K562 (cell line): ENCODE measurements around the gene SLC52A1. TPM values are rescaled to one million over a fixed set of nuclear protein-coding genes. Genes with fewer than 3 reads are reported as not detected.

ENCODE experiments used
- BCOR ChIP-seq: fragments of 450-650 bp; IDR thresholded peaks from 2 replicates; pipeline ENCODE4 v1.6.1; 2016
- DPF2 ChIP-seq: fragments of 450-650 bp; IDR thresholded peaks from 2 replicates; pipeline ENCODE4 v1.6.1; 2016
- HDAC3 ChIP-seq: fragments of 450-650 bp; IDR thresholded peaks from 2 replicates; pipeline ENCODE4 v1.6.1; 2018; ENCODE audit warnings: borderline replicate concordance, mild to moderate bottlenecking, moderate library complexity; ENCODE audit not compliant: partially characterized antibody
- HDGF ChIP-seq: fragments of 450-650 bp; IDR thresholded peaks from 2 replicates; pipeline ENCODE4 v1.6.1; 2016
- MTA2 ChIP-seq: fragments of 450-650 bp; IDR thresholded peaks from 2 replicates; pipeline ENCODE4 v1.6.1; 2016; ENCODE audit warnings: low read depth
- NFIC ChIP-seq: fragments of 450-650 bp; IDR thresholded peaks from 2 replicates; pipeline ENCODE4 v1.6.1; 2017; ENCODE audit warnings: mild to moderate bottlenecking, inconsistent platforms
- SIX5 ChIP-seq, 2 experiments: IDR thresholded peaks; 2 replicates each; pipeline ENCODE4 v1.6.1; 2011; ENCODE audit warnings: low read length in 2 of 2, borderline replicate concordance in 1 of 2, low read depth in 1 of 2, mild to moderate bottlenecking in 1 of 2, moderate library complexity in 1 of 2; ENCODE audit not compliant: insufficient read depth in 1 of 2
- SLC30A9 ChIP-seq: fragments of 250-450 bp; sonication (Bioruptor Pico); IDR thresholded peaks from 2 replicates; pipeline ENCODE4 v1.8.0; 2022; ENCODE audit warnings: mild to moderate bottlenecking, moderate library complexity
- SMAD4 ChIP-seq: fragments of 250-450 bp; sonication (Bioruptor Pico); conservative IDR thresholded peaks from 2 replicates; pipeline ENCODE4 v1.8.0; 2021; ENCODE audit warnings: inconsistent platforms, mild to moderate bottlenecking, moderate library complexity
- SP2 ChIP-seq: IDR thresholded peaks from 2 replicates; pipeline ENCODE4 v1.6.1; 2011; ENCODE audit warnings: mild to moderate bottlenecking, low read depth, low read length, moderate library complexity; ENCODE audit not compliant: poor library complexity, severe bottlenecking; ENCODE audit errors: extremely low read depth
- ZNF175 ChIP-seq: fragments of 200-800 bp; sonication (Bioruptor generic); IDR thresholded peaks from 2 replicates; pipeline ENCODE4 v1.6.1; 2016; ENCODE audit warnings: low read depth, mild to moderate bottlenecking, missing genetic modification characterization, missing compliant biosample characterization
- polyA plus RNA-seq, 8 experiments: library from polyadenylated mRNA; depleted of rRNA in 4 of 8; stranded (reverse) in 5 of 8; unstranded in 3 of 8; fragments of >200 nt; fragmentation: Nextera tagmentation in 2 of 8; fragmentation: Illumina TruSeq in 1 of 8; extraction: Ambion mirVana in 2 of 8; extraction: Trizol in 1 of 8; gene quantifications; 2 replicates each; pipeline versions ENCODE4 v1.2.1 to v1.2.3, GENCODE V29; 2011 to 2014; ENCODE audit warnings: inconsistent platforms in 1 of 8, missing spikeins in 1 of 8
- total RNA-seq, 7 experiments: library from RNA; depleted of rRNA in 6 of 7; stranded (reverse); fragments of >200 nt in 6 of 7; fragmentation: Illumina TruSeq in 2 of 7; extraction: Trizol in 2 of 7; gene quantifications; 2 replicates each; pipeline versions ENCODE4 v1.2.1 to v1.2.3, GENCODE V29; 2011 to 2021; ENCODE audit warnings: low replicate concordance in 1 of 7
- TF ChIP-seq, protein P1 (sequence below): sonication (generic); formaldehyde crosslinking; IDR thresholded peaks from 2 replicates; pipeline ENCODE4 v1.8.1; 2023; ENCODE audit warnings: mild to moderate bottlenecking, missing genetic modification reagents
- TF ChIP-seq, protein P2 (sequence below): sonication (generic); formaldehyde crosslinking; IDR thresholded peaks from 2 replicates; pipeline ENCODE4 v1.8.0; 2022; ENCODE audit warnings: mild to moderate bottlenecking, missing genetic modification reagents
- TF ChIP-seq, protein P3 (sequence below): IDR thresholded peaks from 2 replicates; pipeline ENCODE4 v1.6.1; 2011; ENCODE audit not compliant: insufficient read length; ENCODE audit errors: extremely low read depth
- TF ChIP-seq, protein P4 (sequence below): sonication (generic); formaldehyde crosslinking; IDR thresholded peaks from 2 replicates; pipeline ENCODE4 v1.8.1; 2023; ENCODE audit warnings: mild to moderate bottlenecking, missing genetic modification reagents
- TF ChIP-seq, protein P5 (sequence below): fragments of 450-650 bp; IDR thresholded peaks from 2 replicates; pipeline ENCODE4 v1.6.1; 2016

SLC52A1 gene
- total and polyA plus RNA-seq, 9 of the 15 experiments (the other 6 are each of a cell fraction or from before 2014, with no cell fraction given): 0.04 TPM; not detected in 8

DNA sequence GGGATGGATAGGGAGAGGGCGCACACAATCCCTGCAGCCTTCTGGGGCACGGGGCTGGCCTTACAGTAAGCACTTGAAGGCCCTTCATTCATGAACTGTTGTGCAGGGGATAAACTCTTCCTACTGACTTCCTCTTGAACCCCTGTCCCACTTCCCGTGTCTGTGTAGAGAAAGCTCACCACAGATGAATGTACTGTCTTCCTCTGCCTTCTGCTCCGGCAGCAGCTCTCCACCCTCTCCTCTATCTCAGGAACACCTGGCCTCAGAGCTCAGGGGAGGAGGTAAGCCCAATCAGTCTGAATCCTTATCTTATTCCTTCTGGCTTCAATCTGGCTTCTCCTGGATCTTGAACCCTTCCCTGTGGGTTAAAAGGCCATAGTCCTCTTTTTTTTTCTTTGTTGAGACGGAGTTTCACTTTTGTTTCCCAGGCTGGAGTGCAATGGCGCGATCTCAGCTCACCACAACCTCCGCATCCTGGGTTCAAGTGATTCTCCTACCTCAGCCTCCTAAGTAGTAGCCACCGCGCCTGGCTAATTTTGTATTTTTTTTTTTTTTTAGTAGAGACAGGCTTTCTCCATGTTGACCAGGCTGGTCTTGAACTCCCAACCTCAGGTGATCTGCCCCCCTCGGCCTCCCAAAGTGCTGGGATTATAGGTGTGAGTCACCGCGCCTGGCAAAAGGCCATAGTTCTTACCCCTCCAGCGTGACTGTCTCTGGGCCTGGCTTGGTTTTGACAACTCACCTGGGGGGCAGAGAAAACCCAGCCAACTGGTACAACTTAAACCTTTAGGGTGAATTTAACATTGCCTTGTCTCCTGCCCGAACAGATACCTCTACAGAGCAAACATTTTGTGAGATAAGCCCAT, 7.2 kb upstream of the SLC52A1 start (continued):
- TF ChIP-seq, protein P1, sequence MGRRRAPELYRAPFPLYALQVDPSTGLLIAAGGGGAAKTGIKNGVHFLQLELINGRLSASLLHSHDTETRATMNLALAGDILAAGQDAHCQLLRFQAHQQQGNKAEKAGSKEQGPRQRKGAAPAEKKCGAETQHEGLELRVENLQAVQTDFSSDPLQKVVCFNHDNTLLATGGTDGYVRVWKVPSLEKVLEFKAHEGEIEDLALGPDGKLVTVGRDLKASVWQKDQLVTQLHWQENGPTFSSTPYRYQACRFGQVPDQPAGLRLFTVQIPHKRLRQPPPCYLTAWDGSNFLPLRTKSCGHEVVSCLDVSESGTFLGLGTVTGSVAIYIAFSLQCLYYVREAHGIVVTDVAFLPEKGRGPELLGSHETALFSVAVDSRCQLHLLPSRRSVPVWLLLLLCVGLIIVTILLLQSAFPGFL (CRISPR knock-in tag): no peak
- TF ChIP-seq, protein P2, sequence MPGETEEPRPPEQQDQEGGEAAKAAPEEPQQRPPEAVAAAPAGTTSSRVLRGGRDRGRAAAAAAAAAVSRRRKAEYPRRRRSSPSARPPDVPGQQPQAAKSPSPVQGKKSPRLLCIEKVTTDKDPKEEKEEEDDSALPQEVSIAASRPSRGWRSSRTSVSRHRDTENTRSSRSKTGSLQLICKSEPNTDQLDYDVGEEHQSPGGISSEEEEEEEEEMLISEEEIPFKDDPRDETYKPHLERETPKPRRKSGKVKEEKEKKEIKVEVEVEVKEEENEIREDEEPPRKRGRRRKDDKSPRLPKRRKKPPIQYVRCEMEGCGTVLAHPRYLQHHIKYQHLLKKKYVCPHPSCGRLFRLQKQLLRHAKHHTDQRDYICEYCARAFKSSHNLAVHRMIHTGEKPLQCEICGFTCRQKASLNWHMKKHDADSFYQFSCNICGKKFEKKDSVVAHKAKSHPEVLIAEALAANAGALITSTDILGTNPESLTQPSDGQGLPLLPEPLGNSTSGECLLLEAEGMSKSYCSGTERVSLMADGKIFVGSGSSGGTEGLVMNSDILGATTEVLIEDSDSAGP (CRISPR knock-in tag): no peak
- TF ChIP-seq BCOR (0 out of 2 replicates have a peak, but pooled peaks have one; percentile 9), HDGF (no peak), HDAC3 (no peak), SMAD4 (CRISPR knock-in tag) (no peak), SIX5 (IDR thresholded peaks at IDR 0.05; ENCODE audit: borderline replicate concordance in 1 of 2, insufficient read depth in 1 of 2, low read depth in 1 of 2, low read length in 2 of 2) (no peak), ZNF175 (CRISPR knock-in tag) (no peak), SLC30A9 (CRISPR knock-in tag) (no peak), MTA2 (peak; percentile 25; the same call in 1 of the 2 replicates), NFIC (peak; percentile 76), SP2 (no peak), DPF2 (peak; percentile 29; the same call in 1 of the 2 replicates)
- TF ChIP-seq, protein P3, sequence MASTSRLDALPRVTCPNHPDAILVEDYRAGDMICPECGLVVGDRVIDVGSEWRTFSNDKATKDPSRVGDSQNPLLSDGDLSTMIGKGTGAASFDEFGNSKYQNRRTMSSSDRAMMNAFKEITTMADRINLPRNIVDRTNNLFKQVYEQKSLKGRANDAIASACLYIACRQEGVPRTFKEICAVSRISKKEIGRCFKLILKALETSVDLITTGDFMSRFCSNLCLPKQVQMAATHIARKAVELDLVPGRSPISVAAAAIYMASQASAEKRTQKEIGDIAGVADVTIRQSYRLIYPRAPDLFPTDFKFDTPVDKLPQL: no peak
- TF ChIP-seq, protein P4, sequence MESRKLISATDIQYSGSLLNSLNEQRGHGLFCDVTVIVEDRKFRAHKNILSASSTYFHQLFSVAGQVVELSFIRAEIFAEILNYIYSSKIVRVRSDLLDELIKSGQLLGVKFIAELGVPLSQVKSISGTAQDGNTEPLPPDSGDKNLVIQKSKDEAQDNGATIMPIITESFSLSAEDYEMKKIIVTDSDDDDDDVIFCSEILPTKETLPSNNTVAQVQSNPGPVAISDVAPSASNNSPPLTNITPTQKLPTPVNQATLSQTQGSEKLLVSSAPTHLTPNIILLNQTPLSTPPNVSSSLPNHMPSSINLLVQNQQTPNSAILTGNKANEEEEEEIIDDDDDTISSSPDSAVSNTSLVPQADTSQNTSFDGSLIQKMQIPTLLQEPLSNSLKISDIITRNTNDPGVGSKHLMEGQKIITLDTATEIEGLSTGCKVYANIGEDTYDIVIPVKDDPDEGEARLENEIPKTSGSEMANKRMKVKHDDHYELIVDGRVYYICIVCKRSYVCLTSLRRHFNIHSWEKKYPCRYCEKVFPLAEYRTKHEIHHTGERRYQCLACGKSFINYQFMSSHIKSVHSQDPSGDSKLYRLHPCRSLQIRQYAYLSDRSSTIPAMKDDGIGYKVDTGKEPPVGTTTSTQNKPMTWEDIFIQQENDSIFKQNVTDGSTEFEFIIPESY (CRISPR knock-in tag): no peak
- TF ChIP-seq, protein P5, sequence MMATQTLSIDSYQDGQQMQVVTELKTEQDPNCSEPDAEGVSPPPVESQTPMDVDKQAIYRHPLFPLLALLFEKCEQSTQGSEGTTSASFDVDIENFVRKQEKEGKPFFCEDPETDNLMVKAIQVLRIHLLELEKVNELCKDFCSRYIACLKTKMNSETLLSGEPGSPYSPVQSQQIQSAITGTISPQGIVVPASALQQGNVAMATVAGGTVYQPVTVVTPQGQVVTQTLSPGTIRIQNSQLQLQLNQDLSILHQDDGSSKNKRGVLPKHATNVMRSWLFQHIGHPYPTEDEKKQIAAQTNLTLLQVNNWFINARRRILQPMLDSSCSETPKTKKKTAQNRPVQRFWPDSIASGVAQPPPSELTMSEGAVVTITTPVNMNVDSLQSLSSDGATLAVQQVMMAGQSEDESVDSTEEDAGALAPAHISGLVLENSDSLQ: no peak
